Astrocyte (in vitro differentiated cells and primary cell): ENCODE data around the gene CFAP97D2.

Source experiments
- EZH2 ChIP-seq: IDR thresholded peaks from 2 replicates; pipeline ENCODE4 v1.6.1; 2012; ENCODE audit warnings: mild to moderate bottlenecking, low read length, inconsistent platforms; ENCODE audit not compliant: insufficient read depth
- TF ChIP-seq, protein P1 (sequence below): IDR thresholded peaks from 2 replicates; pipeline ENCODE4 v1.5.1; 2011; ENCODE audit warnings: low read depth, mild to moderate bottlenecking, inconsistent platforms, low read length, moderate library complexity; ENCODE audit not compliant: insufficient read depth

- TF ChIP-seq EZH2: no peak
- TF ChIP-seq, protein P1, sequence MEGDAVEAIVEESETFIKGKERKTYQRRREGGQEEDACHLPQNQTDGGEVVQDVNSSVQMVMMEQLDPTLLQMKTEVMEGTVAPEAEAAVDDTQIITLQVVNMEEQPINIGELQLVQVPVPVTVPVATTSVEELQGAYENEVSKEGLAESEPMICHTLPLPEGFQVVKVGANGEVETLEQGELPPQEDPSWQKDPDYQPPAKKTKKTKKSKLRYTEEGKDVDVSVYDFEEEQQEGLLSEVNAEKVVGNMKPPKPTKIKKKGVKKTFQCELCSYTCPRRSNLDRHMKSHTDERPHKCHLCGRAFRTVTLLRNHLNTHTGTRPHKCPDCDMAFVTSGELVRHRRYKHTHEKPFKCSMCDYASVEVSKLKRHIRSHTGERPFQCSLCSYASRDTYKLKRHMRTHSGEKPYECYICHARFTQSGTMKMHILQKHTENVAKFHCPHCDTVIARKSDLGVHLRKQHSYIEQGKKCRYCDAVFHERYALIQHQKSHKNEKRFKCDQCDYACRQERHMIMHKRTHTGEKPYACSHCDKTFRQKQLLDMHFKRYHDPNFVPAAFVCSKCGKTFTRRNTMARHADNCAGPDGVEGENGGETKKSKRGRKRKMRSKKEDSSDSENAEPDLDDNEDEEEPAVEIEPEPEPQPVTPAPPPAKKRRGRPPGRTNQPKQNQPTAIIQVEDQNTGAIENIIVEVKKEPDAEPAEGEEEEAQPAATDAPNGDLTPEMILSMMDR: no peak
These were observed 5.3 kb upstream of the CFAP97D2 start for GRCh38 chr13:114173745-114174144.
